K562 (cell line): ENCODE measurements around the gene RNU6-9. TPM values are rescaled to one million over a fixed set of nuclear protein-coding genes. Genes with fewer than 3 reads are reported as not detected.

Source experiments
- IRF9 ChIP-seq: fragments of 450-650 bp; IDR thresholded peaks from 2 replicates; pipeline ENCODE4 v1.6.1; 2016; ENCODE audit warnings: missing biosample characterization, missing genetic modification characterization
- MED1 ChIP-seq: sonication (generic); formaldehyde crosslinking; IDR thresholded peaks from 2 replicates; pipeline ENCODE4 v1.8.1; 2023; ENCODE audit warnings: missing genetic modification reagents, borderline replicate concordance
- NFRKB ChIP-seq: fragments of 450-650 bp; IDR thresholded peaks from 2 replicates; pipeline ENCODE4 v1.6.1; 2016; ENCODE audit warnings: low read depth
- REST ChIP-seq, 2 experiments: fragments of 450-650 bp; formaldehyde crosslinking in 1 of 2; IDR thresholded peaks; 2 replicates each; pipeline versions ENCODE4 v1.4.0 to v1.6.1; 2014 to 2020; ENCODE audit warnings: mild to moderate bottlenecking in 2 of 2, borderline replicate concordance in 1 of 2, low read depth in 1 of 2
- RFX5 ChIP-seq: IDR thresholded peaks from 2 replicates; pipeline ENCODE4 v1.6.1; 2011; ENCODE audit warnings: low read depth, mild to moderate bottlenecking, improper control_type of control experiment, low read length
- RREB1 ChIP-seq: fragments of 250-450 bp; sonication (Bioruptor Pico); IDR thresholded peaks from 2 replicates; pipeline ENCODE4 v1.4.0; 2020
- SMC3 ChIP-seq: conservative IDR thresholded peaks from 2 replicates; pipeline ENCODE4 v1.6.1; 2011; ENCODE audit warnings: low read depth, low read length, improper control_type of control experiment; ENCODE audit not compliant: insufficient read depth
- ZNF146 ChIP-seq: IDR thresholded peaks from one replicate; pipeline ENCODE4 v1.6.1; 2018; ENCODE audit warnings: missing compliant biosample characterization; ENCODE audit not compliant: unreplicated experiment
- ZNF445 ChIP-seq: fragments of 250-450 bp; sonication (Bioruptor Pico); IDR thresholded peaks from 2 replicates; pipeline ENCODE4 v1.4.0; 2020; ENCODE audit warnings: low read depth, mild to moderate bottlenecking, moderate library complexity
- polyA plus RNA-seq, 8 experiments: library from polyadenylated mRNA; depleted of rRNA in 4 of 8; stranded (reverse) in 5 of 8; unstranded in 3 of 8; fragments of >200 nt; fragmentation: Nextera tagmentation in 2 of 8; fragmentation: Illumina TruSeq in 1 of 8; extraction: Ambion mirVana in 2 of 8; extraction: Trizol in 1 of 8; gene quantifications; 2 replicates each; pipeline versions ENCODE4 v1.2.1 to v1.2.3, GENCODE V29; 2011 to 2014; ENCODE audit warnings: inconsistent platforms in 1 of 8, missing spikeins in 1 of 8
- total RNA-seq, 7 experiments: library from RNA; depleted of rRNA in 6 of 7; stranded (reverse); fragments of >200 nt in 6 of 7; fragmentation: Illumina TruSeq in 2 of 7; extraction: Trizol in 2 of 7; gene quantifications; 2 replicates each; pipeline versions ENCODE4 v1.2.1 to v1.2.3, GENCODE V29; 2011 to 2021; ENCODE audit warnings: low replicate concordance in 1 of 7
- TF ChIP-seq, protein P1 (sequence below): sonication (generic); formaldehyde crosslinking; IDR thresholded peaks from 2 replicates; pipeline ENCODE4 v1.8.1; 2022; ENCODE audit warnings: missing genetic modification reagents

The RNU6-9 gene
- total and polyA plus RNA-seq, 9 of the 15 experiments (the other 6 are each of a cell fraction or from before 2014, with no cell fraction given), result not detected

GRCh38 chr19:917323-918151 is 24.3 kb downstream of the RNU6-9 start, which contains the start of gene KISS1R (continued):
- TF ChIP-seq REST (IDR thresholded peaks at IDR 0.05; ENCODE audit: borderline replicate concordance) (peak; percentile 93), REST (CRISPR knock-in tag; IDR thresholded peaks at IDR 0.05; ENCODE audit: low read depth) (0 out of 2 replicates have a peak, but pooled peaks have one; percentile 53), IRF9 (no peak), RFX5 (no peak), NFRKB (no peak), RREB1 (no peak), ZNF445 (CRISPR knock-in tag) (no peak), ZNF146 (no peak), MED1 (no peak), SMC3 (peak; percentile 72)
- TF ChIP-seq, protein P1, sequence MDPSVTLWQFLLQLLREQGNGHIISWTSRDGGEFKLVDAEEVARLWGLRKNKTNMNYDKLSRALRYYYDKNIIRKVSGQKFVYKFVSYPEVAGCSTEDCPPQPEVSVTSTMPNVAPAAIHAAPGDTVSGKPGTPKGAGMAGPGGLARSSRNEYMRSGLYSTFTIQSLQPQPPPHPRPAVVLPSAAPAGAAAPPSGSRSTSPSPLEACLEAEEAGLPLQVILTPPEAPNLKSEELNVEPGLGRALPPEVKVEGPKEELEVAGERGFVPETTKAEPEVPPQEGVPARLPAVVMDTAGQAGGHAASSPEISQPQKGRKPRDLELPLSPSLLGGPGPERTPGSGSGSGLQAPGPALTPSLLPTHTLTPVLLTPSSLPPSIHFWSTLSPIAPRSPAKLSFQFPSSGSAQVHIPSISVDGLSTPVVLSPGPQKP (CRISPR knock-in tag), result no peak
